Measurements from ENCODE around the gene CNOT4.

CNOT4 gene

DNA sequence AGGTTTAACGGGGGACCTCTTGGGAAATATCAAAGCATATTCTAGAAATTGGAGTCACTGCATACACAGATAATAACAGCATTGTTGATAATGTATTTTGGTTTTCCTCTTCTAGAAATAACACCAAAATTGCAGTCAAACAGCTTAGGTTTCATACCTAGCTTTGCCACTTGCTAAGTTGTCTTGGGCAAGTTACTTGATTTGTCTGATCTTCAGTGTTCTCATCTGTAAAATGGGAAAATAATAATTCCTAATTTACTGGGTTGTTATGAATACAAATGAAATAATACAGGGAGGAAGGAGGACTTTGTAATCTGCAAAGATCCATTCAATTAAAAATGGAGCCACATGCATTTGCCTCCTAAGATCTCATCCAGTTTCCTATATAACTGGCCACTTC lies 27.6 kb upstream of the CNOT4 start:
- Histone ChIP-seq H3K27ac (no peak overlapping the region), H3K27me3 (ENCODE audit: insufficient read depth, low read depth, severe bottlenecking) (no peaks in the 10 kb centered on the region), H3K4me3 (ENCODE audit: low read depth, low read length) (no peak overlapping the region), H3K36me3 (no peaks in the 10 kb centered on the region), H3K9me3 (ENCODE audit: severe bottlenecking) (no peaks in the 10 kb centered on the region)
- no peak for DNase-seq
- TF ChIP-seq, protein P1, sequence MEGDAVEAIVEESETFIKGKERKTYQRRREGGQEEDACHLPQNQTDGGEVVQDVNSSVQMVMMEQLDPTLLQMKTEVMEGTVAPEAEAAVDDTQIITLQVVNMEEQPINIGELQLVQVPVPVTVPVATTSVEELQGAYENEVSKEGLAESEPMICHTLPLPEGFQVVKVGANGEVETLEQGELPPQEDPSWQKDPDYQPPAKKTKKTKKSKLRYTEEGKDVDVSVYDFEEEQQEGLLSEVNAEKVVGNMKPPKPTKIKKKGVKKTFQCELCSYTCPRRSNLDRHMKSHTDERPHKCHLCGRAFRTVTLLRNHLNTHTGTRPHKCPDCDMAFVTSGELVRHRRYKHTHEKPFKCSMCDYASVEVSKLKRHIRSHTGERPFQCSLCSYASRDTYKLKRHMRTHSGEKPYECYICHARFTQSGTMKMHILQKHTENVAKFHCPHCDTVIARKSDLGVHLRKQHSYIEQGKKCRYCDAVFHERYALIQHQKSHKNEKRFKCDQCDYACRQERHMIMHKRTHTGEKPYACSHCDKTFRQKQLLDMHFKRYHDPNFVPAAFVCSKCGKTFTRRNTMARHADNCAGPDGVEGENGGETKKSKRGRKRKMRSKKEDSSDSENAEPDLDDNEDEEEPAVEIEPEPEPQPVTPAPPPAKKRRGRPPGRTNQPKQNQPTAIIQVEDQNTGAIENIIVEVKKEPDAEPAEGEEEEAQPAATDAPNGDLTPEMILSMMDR (IDR thresholded peaks at IDR 0.05; ENCODE audit: low read depth, low read length) = no peak

DNA sequence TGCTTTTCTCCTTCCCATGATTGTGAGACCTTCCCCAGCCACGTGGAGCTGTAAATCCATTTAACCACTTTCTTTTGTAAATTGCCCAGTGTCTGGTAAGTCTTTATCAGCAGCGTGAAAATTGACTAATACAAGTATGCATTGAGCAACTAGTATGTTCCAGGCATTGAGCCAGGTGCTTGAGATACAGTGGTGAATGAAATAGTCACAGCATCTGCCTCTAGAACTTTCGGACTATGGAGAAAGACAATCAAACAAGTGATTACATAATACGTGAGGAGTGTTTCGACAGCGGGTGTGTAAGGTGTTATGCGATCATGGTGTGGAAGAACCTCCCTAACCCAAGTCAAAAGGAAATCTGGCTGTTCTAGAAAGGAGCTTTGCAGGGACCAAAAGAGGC lies 26.2 kb upstream of the CNOT4 start:
- no peak overlapping the region for H3K27ac ChIP-seq
- no peaks in the 10 kb centered on the region for H3K9me3 ChIP-seq (ENCODE audit: severe bottlenecking)
- DNase-seq = no peak
- no peaks in the 10 kb centered on the region for H3K36me3 ChIP-seq
- no peak overlapping the region for H3K4me3 ChIP-seq (ENCODE audit: low read depth, low read length)
- H3K27me3 ChIP-seq (ENCODE audit: insufficient read depth, low read depth, severe bottlenecking) = no peaks in the 10 kb centered on the region
- TF ChIP-seq, protein P1 (IDR thresholded peaks at IDR 0.05; ENCODE audit: low read depth, low read length) = no peak

DNA sequence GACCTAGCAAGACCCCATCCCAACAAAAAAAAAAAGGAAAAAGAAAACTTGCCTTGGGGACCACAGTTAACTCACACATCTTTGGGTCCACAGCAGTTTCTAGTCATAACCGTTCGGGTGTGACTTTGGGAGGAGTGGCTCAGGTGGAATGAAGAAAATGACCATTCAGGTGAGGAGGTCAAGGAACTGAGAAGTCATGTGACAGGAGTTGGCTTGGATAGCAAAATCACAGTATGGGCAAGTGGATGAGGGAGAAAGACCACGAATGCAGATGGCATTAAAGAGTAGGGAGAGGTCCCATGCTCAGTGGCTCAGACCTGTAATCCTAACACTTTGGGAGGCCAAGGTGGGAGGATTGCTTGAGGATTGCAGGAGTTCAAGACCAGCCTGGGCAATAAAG lies 17.1 kb upstream of the CNOT4 start:
- no peaks in the 10 kb centered on the region for H3K9me3 ChIP-seq (ENCODE audit: severe bottlenecking)
- no peak overlapping the region for H3K27ac ChIP-seq
- no peak for DNase-seq
- TF ChIP-seq, protein P1 (IDR thresholded peaks at IDR 0.05; ENCODE audit: low read depth, low read length) = no peak
- H3K27me3 ChIP-seq (ENCODE audit: insufficient read depth, low read depth, severe bottlenecking) = no peaks in the 10 kb centered on the region
- H3K36me3 ChIP-seq = no peaks in the 10 kb centered on the region
- H3K4me3 ChIP-seq (ENCODE audit: low read depth, low read length) = no peak overlapping the region

DNA sequence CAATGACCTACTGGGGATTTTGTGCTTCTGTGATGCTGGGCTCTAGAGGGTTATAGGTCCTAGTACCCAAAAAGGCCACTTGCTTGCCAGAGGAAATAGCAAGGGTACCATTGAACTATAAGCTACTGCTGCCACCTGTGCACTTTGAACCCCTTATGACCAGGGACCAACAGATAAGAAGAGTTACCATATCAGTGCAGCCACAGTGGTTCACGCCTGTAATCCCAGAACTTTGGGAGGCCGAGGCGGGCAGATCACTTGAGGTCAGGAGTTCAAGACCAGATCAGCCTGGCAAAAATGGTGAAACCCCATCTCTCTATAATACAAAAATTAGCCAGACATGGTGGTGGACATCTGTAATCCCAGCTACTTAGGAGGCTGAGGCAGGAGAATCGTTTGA lies 15.5 kb upstream of the CNOT4 start:
- Histone ChIP-seq H3K27me3 (ENCODE audit: insufficient read depth, low read depth, severe bottlenecking) (no peaks in the 10 kb centered on the region), H3K27ac (no peak overlapping the region), H3K4me3 (ENCODE audit: low read depth, low read length) (no peak overlapping the region), H3K9me3 (ENCODE audit: severe bottlenecking) (no peaks in the 10 kb centered on the region), H3K36me3 (no peaks in the 10 kb centered on the region)
- TF ChIP-seq, protein P1 (IDR thresholded peaks at IDR 0.05; ENCODE audit: low read depth, low read length) = no peak
- no peak for DNase-seq

DNA sequence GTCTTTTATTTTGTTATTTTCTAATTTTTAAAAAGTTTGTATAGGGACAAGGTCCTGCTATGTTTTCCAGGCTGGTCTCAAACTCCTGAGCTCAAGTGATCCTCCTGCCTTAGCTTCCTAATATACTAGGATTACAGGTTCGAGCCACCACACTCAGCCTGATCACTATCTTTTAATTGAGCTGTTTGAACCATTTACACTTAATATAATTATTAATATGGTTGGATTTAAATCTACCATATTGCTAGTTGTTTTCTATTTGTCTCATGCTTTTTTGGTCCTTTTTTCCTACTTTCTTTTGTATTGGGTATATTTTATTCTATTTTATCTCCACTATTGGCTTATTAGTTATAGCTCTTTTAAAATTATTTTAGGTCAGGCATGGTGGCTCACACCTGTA lies 13.2 kb upstream of the CNOT4 start:
- Histone ChIP-seq H3K36me3 (no peaks in the 10 kb centered on the region), H3K27me3 (ENCODE audit: insufficient read depth, low read depth, severe bottlenecking) (no peaks in the 10 kb centered on the region), H3K4me3 (ENCODE audit: low read depth, low read length) (no peak overlapping the region), H3K9me3 (ENCODE audit: severe bottlenecking) (no peaks in the 10 kb centered on the region), H3K27ac (no peak overlapping the region)
- TF ChIP-seq, protein P1 (IDR thresholded peaks at IDR 0.05; ENCODE audit: low read depth, low read length) = no peak
- no peak for DNase-seq

DNA sequence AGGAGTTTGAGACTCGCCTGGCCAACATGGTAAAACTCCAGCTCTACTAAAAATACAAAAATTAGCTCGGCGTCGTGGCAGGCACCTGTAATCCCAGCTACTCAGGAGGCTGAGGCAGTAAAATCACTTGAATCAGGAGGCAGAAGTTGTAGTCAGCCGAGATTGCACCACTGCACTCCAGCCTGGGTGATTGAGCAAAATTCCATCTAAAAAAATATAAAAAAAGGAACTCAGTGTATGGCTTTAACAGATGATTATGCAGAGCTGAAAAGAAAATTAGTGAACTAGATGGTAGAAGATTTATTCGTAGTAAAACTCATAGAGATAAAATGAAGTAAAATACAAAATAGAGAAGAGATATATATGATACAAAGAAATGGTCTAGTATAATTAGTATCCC lies 12.6 kb upstream of the CNOT4 start:
- no peak overlapping the region for H3K27ac ChIP-seq
- no peaks in the 10 kb centered on the region for H3K9me3 ChIP-seq (ENCODE audit: severe bottlenecking)
- DNase-seq = no peak
- H3K27me3 ChIP-seq (ENCODE audit: insufficient read depth, low read depth, severe bottlenecking) = no peaks in the 10 kb centered on the region
- no peaks in the 10 kb centered on the region for H3K36me3 ChIP-seq
- TF ChIP-seq, protein P1 (IDR thresholded peaks at IDR 0.05; ENCODE audit: low read depth, low read length) = no peak
- H3K4me3 ChIP-seq (ENCODE audit: low read depth, low read length) = no peak overlapping the region

Measured in WERI-Rb-1 (cell line).